GM10847 (cell line): Measurements from ENCODE around the gene ADAMTS3.

Source experiments
- POLR2A ChIP-seq: IDR thresholded peaks from 2 replicates; pipeline ENCODE4 v1.6.1; 2011; ENCODE audit not compliant: insufficient read length; ENCODE audit errors: extremely low read depth

Gene ADAMTS3

GRCh38 chr4:72564184-72564583 is 4.8 kb downstream of the ADAMTS3 start:
- no peak for TF ChIP-seq POLR2A

GRCh38 chr4:72558655-72559054 is 10.4 kb downstream of the ADAMTS3 start:
- no peak for TF ChIP-seq POLR2A

GRCh38 chr4:72557021-72557420 is 12.0 kb downstream of the ADAMTS3 start:
- TF ChIP-seq POLR2A = no peak

- no peak for TF ChIP-seq POLR2A
Observed at GRCh38 chr4:72555377-72555831, 13.6 kb downstream of the ADAMTS3 start.

GRCh38 chr4:72553540-72554337 is 15.3 kb downstream of the ADAMTS3 start:
- no peak for TF ChIP-seq POLR2A

GRCh38 chr4:72552447-72552846 is 16.6 kb downstream of the ADAMTS3 start:
- no peak for TF ChIP-seq POLR2A

- no peak for TF ChIP-seq POLR2A
Observed at GRCh38 chr4:72546456-72546855, 22.6 kb downstream of the ADAMTS3 start.

- no peak for TF ChIP-seq POLR2A
Observed at GRCh38 chr4:72538006-72538405, 31.0 kb downstream of the ADAMTS3 start.

GRCh38 chr4:72536443-72536842 is 32.6 kb downstream of the ADAMTS3 start:
- TF ChIP-seq POLR2A = no peak

GRCh38 chr4:72531768-72532290 is 37.2 kb downstream of the ADAMTS3 start:
- no peak for TF ChIP-seq POLR2A

- TF ChIP-seq POLR2A = no peak
Observed at GRCh38 chr4:72531322-72531721, 37.7 kb downstream of the ADAMTS3 start.

GRCh38 chr4:72529148-72529822 is 39.7 kb downstream of the ADAMTS3 start:
- no peak for TF ChIP-seq POLR2A

- TF ChIP-seq POLR2A = no peak
Observed at GRCh38 chr4:72527038-72527646, 41.9 kb downstream of the ADAMTS3 start.

- TF ChIP-seq POLR2A = no peak
Observed at GRCh38 chr4:72525938-72526337, 43.1 kb downstream of the ADAMTS3 start.

GRCh38 chr4:72522440-72522839 is 46.6 kb downstream of the ADAMTS3 start:
- no peak for TF ChIP-seq POLR2A

- no peak for TF ChIP-seq POLR2A
Observed at GRCh38 chr4:72513227-72513626, 55.8 kb downstream of the ADAMTS3 start.
